Neural cell (in vitro differentiated cells): ENCODE measurements around the gene GRIA2.
A peak's percentile ranks its signal among the peaks of the same experiment; 100 is the strongest.

Experiments
- EP300 ChIP-seq: fragments of 450-650 bp; conservative IDR thresholded peaks from 2 replicates; pipeline ENCODE4 v1.6.1; 2014; ENCODE audit warnings: antibody characterized with exemption, mild to moderate bottlenecking, moderate library complexity; ENCODE audit not compliant: poor library complexity, severe bottlenecking
- EZH2 ChIP-seq: fragments of 200-600, 300-800 bp; shearing (Covaris generic), sonication (generic); IDR thresholded peaks from 2 replicates; pipeline ENCODE4 v1.6.1; 2014; ENCODE audit warnings: antibody characterized with exemption, low read length, borderline replicate concordance, mild to moderate bottlenecking; ENCODE audit not compliant: insufficient read depth, poor library complexity, severe bottlenecking
- POLR2AphosphoS5 ChIP-seq: IDR thresholded peaks from 2 replicates; pipeline ENCODE4 v1.6.1; 2012
- RAD21 ChIP-seq: fragments of 450-650 bp; conservative IDR thresholded peaks from 2 replicates; pipeline ENCODE4 v1.6.1; 2014; ENCODE audit warnings: antibody characterized with exemption, mild to moderate bottlenecking, moderate library complexity
- SMC3 ChIP-seq: fragments of 450-650 bp; conservative IDR thresholded peaks from 2 replicates; pipeline ENCODE4 v1.6.1; 2014; ENCODE audit warnings: antibody characterized with exemption, mild to moderate bottlenecking, moderate library complexity; ENCODE audit not compliant: poor library complexity
- TAF1 ChIP-seq: IDR thresholded peaks from 2 replicates; pipeline ENCODE4 v1.6.1; 2012; ENCODE audit warnings: low read depth
- TF ChIP-seq, protein P1 (sequence below): fragments of 450-650 bp; IDR thresholded peaks from 2 replicates; pipeline ENCODE4 v1.5.1; 2014; ENCODE audit warnings: antibody characterized with exemption, mild to moderate bottlenecking, moderate library complexity; ENCODE audit not compliant: poor library complexity, severe bottlenecking
- TF ChIP-seq, protein P2 (sequence below): IDR thresholded peaks from 2 replicates; pipeline ENCODE4 v1.6.1; 2012; ENCODE audit warnings: borderline replicate concordance

- TF ChIP-seq POLR2AphosphoS5, result no peak
- TF ChIP-seq, protein P1, sequence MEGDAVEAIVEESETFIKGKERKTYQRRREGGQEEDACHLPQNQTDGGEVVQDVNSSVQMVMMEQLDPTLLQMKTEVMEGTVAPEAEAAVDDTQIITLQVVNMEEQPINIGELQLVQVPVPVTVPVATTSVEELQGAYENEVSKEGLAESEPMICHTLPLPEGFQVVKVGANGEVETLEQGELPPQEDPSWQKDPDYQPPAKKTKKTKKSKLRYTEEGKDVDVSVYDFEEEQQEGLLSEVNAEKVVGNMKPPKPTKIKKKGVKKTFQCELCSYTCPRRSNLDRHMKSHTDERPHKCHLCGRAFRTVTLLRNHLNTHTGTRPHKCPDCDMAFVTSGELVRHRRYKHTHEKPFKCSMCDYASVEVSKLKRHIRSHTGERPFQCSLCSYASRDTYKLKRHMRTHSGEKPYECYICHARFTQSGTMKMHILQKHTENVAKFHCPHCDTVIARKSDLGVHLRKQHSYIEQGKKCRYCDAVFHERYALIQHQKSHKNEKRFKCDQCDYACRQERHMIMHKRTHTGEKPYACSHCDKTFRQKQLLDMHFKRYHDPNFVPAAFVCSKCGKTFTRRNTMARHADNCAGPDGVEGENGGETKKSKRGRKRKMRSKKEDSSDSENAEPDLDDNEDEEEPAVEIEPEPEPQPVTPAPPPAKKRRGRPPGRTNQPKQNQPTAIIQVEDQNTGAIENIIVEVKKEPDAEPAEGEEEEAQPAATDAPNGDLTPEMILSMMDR, result no peak
- TF ChIP-seq EP300, result no peak
- TF ChIP-seq SMC3, result peak; percentile 13
- no peak for TF ChIP-seq EZH2
- no peak for TF ChIP-seq TAF1
- no peak for TF ChIP-seq RAD21
- TF ChIP-seq, protein P2, sequence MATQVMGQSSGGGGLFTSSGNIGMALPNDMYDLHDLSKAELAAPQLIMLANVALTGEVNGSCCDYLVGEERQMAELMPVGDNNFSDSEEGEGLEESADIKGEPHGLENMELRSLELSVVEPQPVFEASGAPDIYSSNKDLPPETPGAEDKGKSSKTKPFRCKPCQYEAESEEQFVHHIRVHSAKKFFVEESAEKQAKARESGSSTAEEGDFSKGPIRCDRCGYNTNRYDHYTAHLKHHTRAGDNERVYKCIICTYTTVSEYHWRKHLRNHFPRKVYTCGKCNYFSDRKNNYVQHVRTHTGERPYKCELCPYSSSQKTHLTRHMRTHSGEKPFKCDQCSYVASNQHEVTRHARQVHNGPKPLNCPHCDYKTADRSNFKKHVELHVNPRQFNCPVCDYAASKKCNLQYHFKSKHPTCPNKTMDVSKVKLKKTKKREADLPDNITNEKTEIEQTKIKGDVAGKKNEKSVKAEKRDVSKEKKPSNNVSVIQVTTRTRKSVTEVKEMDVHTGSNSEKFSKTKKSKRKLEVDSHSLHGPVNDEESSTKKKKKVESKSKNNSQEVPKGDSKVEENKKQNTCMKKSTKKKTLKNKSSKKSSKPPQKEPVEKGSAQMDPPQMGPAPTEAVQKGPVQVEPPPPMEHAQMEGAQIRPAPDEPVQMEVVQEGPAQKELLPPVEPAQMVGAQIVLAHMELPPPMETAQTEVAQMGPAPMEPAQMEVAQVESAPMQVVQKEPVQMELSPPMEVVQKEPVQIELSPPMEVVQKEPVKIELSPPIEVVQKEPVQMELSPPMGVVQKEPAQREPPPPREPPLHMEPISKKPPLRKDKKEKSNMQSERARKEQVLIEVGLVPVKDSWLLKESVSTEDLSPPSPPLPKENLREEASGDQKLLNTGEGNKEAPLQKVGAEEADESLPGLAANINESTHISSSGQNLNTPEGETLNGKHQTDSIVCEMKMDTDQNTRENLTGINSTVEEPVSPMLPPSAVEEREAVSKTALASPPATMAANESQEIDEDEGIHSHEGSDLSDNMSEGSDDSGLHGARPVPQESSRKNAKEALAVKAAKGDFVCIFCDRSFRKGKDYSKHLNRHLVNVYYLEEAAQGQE, result no peak
Measured at GRCh38 chr4:157221426-157221894, 932 bp downstream of the GRIA2 start.
